Measurements from ENCODE around the gene ZNF492.
"Not testable (repeated sequence)": the region's sequence is repeated elsewhere in the genome, so short reads cannot be mapped to it uniquely, and the experiment has no call there.

Gene ZNF492

GRCh38 chr19:22607653-22608430 lies 26.3 kb upstream of the ZNF492 start:
- TF ChIP-seq, protein P1, sequence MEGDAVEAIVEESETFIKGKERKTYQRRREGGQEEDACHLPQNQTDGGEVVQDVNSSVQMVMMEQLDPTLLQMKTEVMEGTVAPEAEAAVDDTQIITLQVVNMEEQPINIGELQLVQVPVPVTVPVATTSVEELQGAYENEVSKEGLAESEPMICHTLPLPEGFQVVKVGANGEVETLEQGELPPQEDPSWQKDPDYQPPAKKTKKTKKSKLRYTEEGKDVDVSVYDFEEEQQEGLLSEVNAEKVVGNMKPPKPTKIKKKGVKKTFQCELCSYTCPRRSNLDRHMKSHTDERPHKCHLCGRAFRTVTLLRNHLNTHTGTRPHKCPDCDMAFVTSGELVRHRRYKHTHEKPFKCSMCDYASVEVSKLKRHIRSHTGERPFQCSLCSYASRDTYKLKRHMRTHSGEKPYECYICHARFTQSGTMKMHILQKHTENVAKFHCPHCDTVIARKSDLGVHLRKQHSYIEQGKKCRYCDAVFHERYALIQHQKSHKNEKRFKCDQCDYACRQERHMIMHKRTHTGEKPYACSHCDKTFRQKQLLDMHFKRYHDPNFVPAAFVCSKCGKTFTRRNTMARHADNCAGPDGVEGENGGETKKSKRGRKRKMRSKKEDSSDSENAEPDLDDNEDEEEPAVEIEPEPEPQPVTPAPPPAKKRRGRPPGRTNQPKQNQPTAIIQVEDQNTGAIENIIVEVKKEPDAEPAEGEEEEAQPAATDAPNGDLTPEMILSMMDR (IDR thresholded peaks at IDR 0.05; ENCODE audit: low read depth, low read length, missing control alignments) = no peak
- DNase-seq (ENCODE audit: low read depth) = no peak
- H3K4me3 ChIP-seq (ENCODE audit: low read depth, low read length) = no peak overlapping the region

DNA sequence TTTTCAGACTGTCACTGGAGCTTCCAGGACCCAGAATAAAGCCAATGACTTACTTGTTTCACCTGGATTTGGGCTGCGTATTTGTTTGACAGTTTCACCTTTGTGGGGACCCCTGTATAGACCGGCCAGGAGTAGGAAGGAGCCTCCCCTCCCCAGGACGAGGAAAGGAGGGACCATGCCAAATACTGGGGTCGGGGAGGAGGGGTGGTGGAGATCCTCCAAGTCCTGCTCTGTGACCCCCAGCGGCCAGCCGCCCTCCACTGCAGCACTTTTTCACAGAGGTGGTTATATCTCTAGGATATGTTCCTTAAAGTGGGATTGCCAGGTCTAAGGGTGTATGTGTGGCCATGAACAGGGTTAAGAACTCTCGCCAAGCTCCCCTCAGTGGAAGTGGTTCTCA lies 25.7 kb upstream of the ZNF492 start:
- H3K4me3 ChIP-seq (ENCODE audit: low read depth, low read length) = no peak overlapping the region
- no peak for DNase-seq (ENCODE audit: low read depth)
- TF ChIP-seq, protein P1 (IDR thresholded peaks at IDR 0.05; ENCODE audit: low read depth, low read length, missing control alignments) = no peak

DNA sequence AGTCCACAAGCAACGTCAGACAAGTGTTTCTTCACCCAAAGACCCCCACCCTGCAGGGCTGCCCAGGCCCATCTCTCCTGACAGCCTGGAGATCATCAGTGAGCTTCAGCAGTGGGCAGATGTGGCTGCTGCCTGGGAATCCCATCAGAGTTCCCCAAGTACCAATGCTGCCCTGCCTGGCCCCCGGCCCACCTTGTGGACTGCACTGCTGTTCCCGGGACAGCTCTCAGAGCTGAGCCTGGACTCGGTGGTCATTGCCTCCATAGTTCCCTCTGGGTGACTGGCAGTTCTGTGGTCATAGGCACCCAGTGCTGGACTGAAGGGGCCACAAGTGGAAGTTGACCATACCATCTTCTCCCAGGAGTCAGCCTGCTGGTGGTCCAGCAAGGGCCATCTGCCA lies 24.5 kb upstream of the ZNF492 start:
- H3K4me3 ChIP-seq (ENCODE audit: low read depth, low read length) = no peak overlapping the region
- no peak for DNase-seq (ENCODE audit: low read depth)
- TF ChIP-seq, protein P1 (IDR thresholded peaks at IDR 0.05; ENCODE audit: low read depth, low read length, missing control alignments) = no peak

DNA sequence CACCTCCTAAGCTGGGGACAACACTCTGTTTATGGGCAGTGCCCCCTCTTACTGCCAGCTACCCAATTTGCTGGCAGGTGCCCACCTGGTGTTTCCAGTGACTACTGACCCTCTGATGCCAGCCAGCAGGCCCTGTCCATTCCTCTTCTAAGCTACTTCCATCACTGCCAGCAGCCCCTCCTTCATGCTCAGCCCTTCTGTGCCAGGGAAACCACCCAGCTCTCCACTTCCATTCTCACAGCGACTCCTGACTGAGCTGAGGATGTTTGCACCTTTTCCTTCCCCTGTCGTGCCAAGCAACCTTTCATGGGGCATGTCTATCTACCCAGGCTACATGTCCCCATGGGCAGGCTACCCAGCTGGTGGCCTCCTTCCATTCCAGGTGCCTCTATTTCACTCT lies 24.0 kb upstream of the ZNF492 start:
- H3K4me3 ChIP-seq (ENCODE audit: low read depth, low read length) = no peak overlapping the region
- DNase-seq (ENCODE audit: low read depth) = no peak
- TF ChIP-seq, protein P1 (IDR thresholded peaks at IDR 0.05; ENCODE audit: low read depth, low read length, missing control alignments) = no peak

GRCh38 chr19:22612316-22612715 lies 21.8 kb upstream of the ZNF492 start:
- no peak for DNase-seq (ENCODE audit: low read depth)
- H3K4me3 ChIP-seq (ENCODE audit: low read depth, low read length) = no peak overlapping the region
- TF ChIP-seq, protein P1 (IDR thresholded peaks at IDR 0.05; ENCODE audit: low read depth, low read length, missing control alignments) = no peak

GRCh38 chr19:22616659-22617058 lies 17.5 kb upstream of the ZNF492 start:
- H3K4me3 ChIP-seq (ENCODE audit: low read depth, low read length) = no peak overlapping the region
- DNase-seq (ENCODE audit: low read depth) = no peak
- TF ChIP-seq, protein P1 (IDR thresholded peaks at IDR 0.05; ENCODE audit: low read depth, low read length, missing control alignments) = no peak

DNA sequence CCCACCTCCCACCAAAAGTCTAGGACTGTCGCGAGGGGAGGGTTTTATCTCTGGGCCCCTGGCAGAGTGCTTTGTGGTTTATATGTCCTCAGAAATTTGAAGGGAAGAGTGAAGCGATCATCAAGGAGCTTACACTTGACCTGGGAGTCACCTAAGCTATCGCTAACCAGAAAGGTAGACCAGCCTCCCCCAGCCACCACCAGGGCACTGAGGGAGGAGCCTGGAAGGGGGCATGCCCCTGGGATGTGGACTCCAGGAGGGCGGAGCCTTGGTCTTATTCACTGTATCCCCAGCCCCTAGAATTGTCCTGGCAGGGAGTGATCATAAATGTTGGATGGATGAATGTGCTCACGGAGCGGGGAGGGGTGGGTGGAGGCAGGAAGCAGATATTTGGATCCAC lies 16.9 kb upstream of the ZNF492 start:
- H3K4me3 ChIP-seq (ENCODE audit: low read depth, low read length); DNase-seq (ENCODE audit: low read depth): not testable (repeated sequence)

All from GM12864 (cell line).